ENCODE measurements around the gene C3orf52. TPM values are rescaled to one million over a fixed set of nuclear protein-coding genes. Genes with fewer than 3 reads are reported as not detected.

Gene C3orf52
- total RNA-seq, 4 donors from 2014 or later: 1.7 to 3.3 (median 2.6) TPM

DNA sequence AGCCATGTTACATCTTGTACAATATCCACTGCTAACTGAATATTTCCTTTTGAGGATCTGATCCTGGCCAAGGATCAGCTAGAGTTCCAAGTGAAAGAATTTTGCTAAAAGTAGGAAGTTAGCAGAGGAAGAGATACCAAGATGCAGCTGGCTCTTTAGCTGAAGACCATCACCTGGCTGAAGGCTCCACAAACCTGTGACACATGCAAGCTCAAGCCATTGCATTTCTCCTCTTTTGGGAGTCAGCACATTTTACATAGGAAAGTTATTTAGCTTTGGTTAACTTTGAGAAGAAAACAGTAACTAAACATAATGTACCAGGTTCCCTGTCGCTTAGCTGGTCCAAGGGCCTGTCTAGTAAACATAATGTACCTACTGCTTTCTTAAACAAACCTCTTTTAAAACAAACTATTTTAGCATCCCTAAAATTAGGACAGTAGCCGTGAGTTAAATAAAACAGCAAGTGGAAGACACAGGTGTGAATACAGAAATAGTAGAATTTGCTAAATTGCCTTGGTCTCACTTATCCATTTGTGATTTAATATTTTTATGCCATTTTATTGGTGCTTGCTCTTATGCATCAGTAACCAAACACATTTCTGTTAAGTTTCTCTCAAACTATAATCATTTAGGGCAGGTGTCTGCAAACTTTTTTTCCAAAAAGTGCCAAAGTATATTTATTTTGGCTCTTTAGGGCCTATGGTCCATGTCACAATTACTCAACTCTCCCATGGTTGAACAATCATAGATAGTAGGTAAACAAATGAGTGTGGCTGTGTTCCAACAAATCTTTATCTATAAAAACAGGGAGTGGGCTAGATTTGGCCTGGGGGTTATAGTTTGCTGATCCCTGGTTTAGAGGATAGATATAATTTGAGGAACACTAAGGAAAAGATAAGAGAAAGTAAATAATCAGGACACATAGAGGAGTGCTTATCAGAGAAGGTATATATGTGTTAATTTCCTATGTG lies 35.7 kb downstream of the C3orf52 start:
- TF ChIP-seq POLR2AphosphoS5 (IDR thresholded peaks at IDR 0.05) (no peak), EP300 (IDR thresholded peaks at IDR 0.05) (no peak), CTCF (IDR thresholded peaks at IDR 0.05) (no peak), POLR2A (IDR thresholded peaks at IDR 0.05; ENCODE audit: low read depth) (no peak)
- H3K27ac ChIP-seq (replicated peaks in 1 of 4): no peak overlapping the region
- H3K4me1 ChIP-seq: peaks cover 0 to 5% (median under 1%) of the 10 kb centered on the region in 4 donors
- intact Hi-C loops (cut with DNase I): no loop called here
- H3K27me3 ChIP-seq: no peaks in the 10 kb centered on the region
- H3K4me3 ChIP-seq: no peak overlapping the region
- 100% methylated on average over 2 of the region's 2 CpGs for WGBS
- no peaks in the 10 kb centered on the region for H3K9me3 ChIP-seq
- no peaks in the 10 kb centered on the region for H3K36me3 ChIP-seq
- DNase-seq (ENCODE audit: extremely low spot score): no peak

DNA sequence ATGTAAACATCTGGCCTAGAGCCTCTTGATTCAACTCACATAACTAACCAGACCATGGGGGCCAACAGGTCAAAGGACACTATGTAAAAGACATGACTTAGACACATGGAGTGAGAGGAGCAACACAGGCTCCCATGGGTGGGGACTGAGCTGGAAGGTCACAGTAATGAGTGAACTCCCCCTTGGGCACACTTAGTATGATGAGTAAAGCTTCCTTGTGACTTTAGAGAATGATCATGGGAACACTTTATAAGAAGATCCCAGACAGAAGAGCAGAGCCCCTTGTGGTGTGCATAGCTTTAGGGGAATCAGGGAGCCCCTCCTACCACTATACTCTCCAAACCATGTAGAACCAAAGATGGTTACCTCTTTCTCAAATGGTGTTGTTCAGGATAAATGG lies 36.7 kb downstream of the C3orf52 start:
- Histone ChIP-seq H3K27me3 (no peaks in the 10 kb centered on the region), H3K36me3 (no peaks in the 10 kb centered on the region), H3K4me1 (peaks cover 0 to 5% (median 4%) of the 10 kb centered on the region in 4 donors), H3K4me3 (no peak overlapping the region), H3K27ac (replicated peaks in 1 of 4) (no peak overlapping the region), H3K9me3 (no peaks in the 10 kb centered on the region)
- no peak for DNase-seq (ENCODE audit: extremely low spot score)
- TF ChIP-seq CTCF (IDR thresholded peaks at IDR 0.05) (no peak), EP300 (IDR thresholded peaks at IDR 0.05) (no peak), POLR2A (IDR thresholded peaks at IDR 0.05; ENCODE audit: low read depth) (no peak), POLR2AphosphoS5 (IDR thresholded peaks at IDR 0.05) (no peak)
- intact Hi-C loops (cut with DNase I): no loop called here

DNA sequence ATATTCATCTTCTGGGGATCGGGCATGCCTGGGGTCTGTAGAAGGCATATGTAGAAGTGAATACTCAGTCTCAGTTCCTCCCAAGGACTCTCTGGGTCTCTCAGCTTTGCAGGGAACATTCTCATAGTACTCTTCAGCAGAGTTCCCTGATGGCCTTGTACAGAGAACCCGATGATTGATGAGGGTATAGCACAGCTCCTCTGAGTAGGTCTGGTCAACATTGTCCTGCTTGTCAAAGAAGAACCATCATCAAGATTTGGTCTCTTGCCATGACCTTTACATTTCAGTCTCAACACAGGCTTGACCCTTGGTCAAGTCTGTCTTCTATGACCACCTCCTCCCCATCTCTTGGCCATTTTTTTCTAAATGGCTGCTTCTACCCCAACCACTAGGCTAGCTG lies 37.4 kb downstream of the C3orf52 start:
- Histone ChIP-seq H3K4me1 (peaks cover 0 to 5% (median 4%) of the 10 kb centered on the region in 4 donors), H3K27me3 (no peaks in the 10 kb centered on the region), H3K9me3 (no peaks in the 10 kb centered on the region), H3K27ac (replicated peaks in 1 of 4) (no peak overlapping the region), H3K36me3 (no peaks in the 10 kb centered on the region), H3K4me3 (no peak overlapping the region)
- no peak for TF ChIP-seq CTCF (IDR thresholded peaks at IDR 0.05)
- no peak for TF ChIP-seq POLR2A (IDR thresholded peaks at IDR 0.05; ENCODE audit: low read depth)
- TF ChIP-seq POLR2AphosphoS5 (IDR thresholded peaks at IDR 0.05): no peak
- TF ChIP-seq EP300 (IDR thresholded peaks at IDR 0.05): no peak
- WGBS: 80% methylated on average over 1 of the region's 2 CpGs
- intact Hi-C loops (cut with DNase I): no loop called here
- no peak for DNase-seq (ENCODE audit: extremely low spot score)

GRCh38 chr3:112124907-112125607 lies 38.9 kb downstream of the C3orf52 start:
- H3K36me3 ChIP-seq: no peaks in the 10 kb centered on the region
- no peak for TF ChIP-seq POLR2AphosphoS5 (IDR thresholded peaks at IDR 0.05)
- 68% methylated on average over 5 of the region's 5 CpGs for WGBS
- DNase-seq (ENCODE audit: extremely low spot score): no peak
- H3K27me3 ChIP-seq: no peaks in the 10 kb centered on the region
- no peak overlapping the region for H3K27ac ChIP-seq (replicated peaks in 1 of 4)
- peaks cover 0 to 5% (median 4%) of the 10 kb centered on the region in 4 donors for H3K4me1 ChIP-seq
- intact Hi-C loops (cut with DNase I): no loop called here
- no peak overlapping the region for H3K4me3 ChIP-seq
- no peaks in the 10 kb centered on the region for H3K9me3 ChIP-seq

DNA sequence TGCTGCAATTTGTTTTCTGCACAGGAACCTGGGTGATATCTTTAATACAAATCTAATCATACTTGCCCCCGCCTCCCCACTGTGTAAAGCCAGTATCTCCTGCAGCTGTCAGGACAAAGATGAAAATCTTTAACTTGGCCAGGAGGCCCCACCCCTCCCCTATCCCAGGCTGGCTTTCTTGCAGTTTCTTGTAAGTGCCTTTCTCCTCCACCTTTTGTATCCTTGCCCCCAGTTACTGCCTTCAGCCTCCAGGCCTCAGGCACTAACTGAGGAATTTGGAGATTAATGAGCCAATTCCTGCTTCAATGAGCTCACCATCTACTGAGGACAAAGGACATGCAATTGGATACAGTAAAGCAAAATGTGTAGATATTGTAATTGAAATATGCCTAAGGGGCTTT lies 40.3 kb downstream of the C3orf52 start:
- no peaks in the 10 kb centered on the region for H3K36me3 ChIP-seq
- H3K9me3 ChIP-seq: no peaks in the 10 kb centered on the region
- DNase-seq (ENCODE audit: extremely low spot score): no peak
- intact Hi-C loops (cut with DNase I): no loop called here
- H3K4me1 ChIP-seq: peaks cover 0 to 5% (median 4%) of the 10 kb centered on the region in 4 donors
- H3K27me3 ChIP-seq: no peaks in the 10 kb centered on the region
- no peak for TF ChIP-seq CTCF (IDR thresholded peaks at IDR 0.05)
- TF ChIP-seq POLR2AphosphoS5 (IDR thresholded peaks at IDR 0.05): no peak
- TF ChIP-seq EP300 (IDR thresholded peaks at IDR 0.05): no peak
- TF ChIP-seq POLR2A (IDR thresholded peaks at IDR 0.05; ENCODE audit: low read depth): no peak
- 67% methylated on average over 1 of the region's 1 CpG for WGBS
- no peak overlapping the region for H3K4me3 ChIP-seq
- H3K27ac ChIP-seq (replicated peaks in 1 of 4): no peak overlapping the region

All from esophagus muscularis mucosa (tissue), 4 donors.